Upper lobe of left lung (tissue), 4 donors: ENCODE results near the gene REX1BD.

ENCODE experiments used
- CTCF ChIP-seq, 6 experiments: fragments of 450-650 bp in 4 of 6; fragments of 200-600 bp in 2 of 6; sonication (generic) in 2 of 6; IDR thresholded peaks; one replicate each; pipeline ENCODE4 v1.5.1; 2016 to 2019; ENCODE audit warnings: antibody characterized with exemption in 6 of 6
- EP300 ChIP-seq, 4 donors: sonication (generic); formaldehyde crosslinking; IDR thresholded peaks; one replicate each; pipeline ENCODE4 v1.5.1; 2017; ENCODE audit warnings: antibody characterized with exemption in 4 of 4, control low read depth in 2 of 4
- POLR2A ChIP-seq, 4 donors: fragments of 450-650 bp; IDR thresholded peaks; one replicate each; pipeline ENCODE4 v1.5.1; 2016 to 2017; ENCODE audit warnings: antibody characterized with exemption in 4 of 4, mild to moderate bottlenecking in 2 of 4
- POLR2AphosphoS5 ChIP-seq, 2 donors: sonication (generic); formaldehyde crosslinking; IDR thresholded peaks; one replicate each; pipeline ENCODE4 v1.5.1; 2017; ENCODE audit warnings: antibody characterized with exemption in 2 of 2

- TF ChIP-seq CTCF (IDR thresholded peaks at IDR 0.05) = no peak
- no peak for TF ChIP-seq POLR2A (IDR thresholded peaks at IDR 0.05)
- TF ChIP-seq POLR2AphosphoS5 (IDR thresholded peaks at IDR 0.05) = no peak
- no peak for TF ChIP-seq EP300 (IDR thresholded peaks at IDR 0.05)
Measured at GRCh38 chr19:18580311-18580710, 8.3 kb upstream of the REX1BD start.
